Subcutaneous abdominal adipose tissue (tissue), 5 donors: ENCODE results near the gene BLOC1S1.

ENCODE experiments used
- H3K27ac ChIP-seq: one replicate; pipeline ENCODE4 v1.7.0; 2013; ENCODE audit warnings: low read depth, mild to moderate bottlenecking, inconsistent platforms, low read length, moderate library complexity
- H3K27me3 ChIP-seq, 5 donors: one replicate each; pipeline ENCODE4 v1.7.0; 2013; ENCODE audit warnings: low read length in 5 of 5, inconsistent platforms in 1 of 5; ENCODE audit not compliant: control insufficient read depth in 5 of 5, insufficient read depth in 4 of 5
- H3K36me3 ChIP-seq, 5 donors: one replicate each; pipeline ENCODE4 v1.7.0; 2013; ENCODE audit warnings: low read length in 5 of 5; ENCODE audit not compliant: control insufficient read depth in 5 of 5, insufficient read depth in 5 of 5
- H3K4me1 ChIP-seq, 5 donors: one replicate each; pipeline ENCODE4 v1.7.0; 2013; ENCODE audit warnings: low read length in 5 of 5, mild to moderate bottlenecking in 3 of 5, moderate library complexity in 1 of 5; ENCODE audit not compliant: control insufficient read depth in 5 of 5, insufficient read depth in 5 of 5
- H3K4me3 ChIP-seq, 5 donors: one replicate each; pipeline ENCODE4 v1.7.0; 2013; ENCODE audit warnings: low read length in 5 of 5, low read depth in 1 of 5
- H3K9ac ChIP-seq, 5 donors: one replicate each; pipeline ENCODE4 v1.7.0; 2013; ENCODE audit warnings: low read length in 5 of 5, mild to moderate bottlenecking in 4 of 5, moderate library complexity in 3 of 5
- H3K9me3 ChIP-seq, 5 donors: one replicate each; pipeline ENCODE4 v1.7.0; 2013; ENCODE audit warnings: low read length in 5 of 5; ENCODE audit not compliant: control insufficient read depth in 5 of 5
- donor health status: healthy.
- donor health status: healthy.
- donor health status: healthy.
- donor health status: healthy.
- donor health status: healthy.

BLOC1S1 gene

DNA sequence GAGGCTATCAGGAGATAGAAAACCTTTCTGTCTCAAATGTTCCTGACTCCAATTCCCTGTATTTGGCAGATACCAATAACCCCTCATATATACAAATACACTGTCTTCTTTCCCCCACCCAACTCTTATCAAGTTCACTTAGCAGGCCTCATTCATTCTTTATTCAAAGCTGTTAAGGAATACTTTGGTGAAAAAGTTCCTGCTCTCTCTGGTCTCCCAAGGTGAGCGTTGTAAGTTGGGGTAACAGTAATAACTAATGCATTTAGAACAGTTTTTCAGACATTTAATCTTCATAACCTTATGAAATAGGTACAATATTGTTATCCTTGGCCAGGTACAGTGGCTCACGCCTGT is 23.2 kb downstream of the BLOC1S1 start:
- H3K4me3 ChIP-seq: peak overlapping the region in 3 of 5 donors; percentile 51 to 66 (median 58)
- H3K36me3 ChIP-seq: no peaks in the 10 kb centered on the region
- H3K27me3 ChIP-seq: peaks cover under 1 to 8% (median 2%) of the 10 kb centered on the region in 5 donors
- H3K4me1 ChIP-seq: peaks cover 2 to 36% (median 29%) of the 10 kb centered on the region in 5 donors
- no peak overlapping the region for H3K9ac ChIP-seq
- no peak overlapping the region for H3K27ac ChIP-seq
- no peaks in the 10 kb centered on the region for H3K9me3 ChIP-seq

DNA sequence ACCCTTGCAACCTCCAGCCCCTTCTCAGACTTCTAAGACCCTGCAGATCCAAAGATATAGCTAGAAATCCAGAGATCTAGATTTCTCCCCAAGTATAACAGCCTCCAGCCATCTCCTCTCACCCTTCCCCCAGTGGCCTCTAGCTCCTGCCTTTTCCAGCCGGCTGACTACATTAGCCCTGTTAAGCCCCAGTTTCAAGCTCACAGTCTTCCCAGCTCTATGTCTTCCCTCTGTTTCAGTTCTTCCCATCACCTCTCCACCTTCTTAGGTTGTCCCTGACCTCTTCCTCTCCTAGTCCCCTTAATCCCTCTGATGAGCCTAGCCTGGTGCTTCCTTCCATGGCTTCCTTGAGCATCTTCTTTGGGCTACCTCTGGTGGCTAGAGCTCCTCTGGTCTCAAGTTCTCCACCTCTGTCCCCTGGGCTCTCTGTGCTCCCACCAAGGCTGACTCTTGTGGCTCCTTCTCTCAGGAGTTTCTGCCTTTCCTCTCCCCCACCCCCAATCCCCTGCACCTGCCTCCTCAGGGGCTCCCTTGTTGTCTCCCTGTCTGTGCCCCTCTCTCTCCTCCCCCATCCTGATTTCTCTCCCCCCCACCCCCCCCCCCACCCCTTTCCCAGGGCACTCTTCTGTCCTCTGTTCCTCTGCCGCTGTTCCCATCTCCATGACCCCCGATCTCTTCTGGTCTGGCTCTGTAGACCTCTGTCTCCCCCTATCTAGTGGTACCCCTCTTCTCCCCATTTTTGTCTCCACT is 26.3 kb downstream of the BLOC1S1 start:
- peak overlapping the region in 4 of 5 donors; percentile 43 to 52 (median 47) for H3K4me3 ChIP-seq
- peaks cover 2 to 44% (median 35%) of the 10 kb centered on the region in 5 donors for H3K4me1 ChIP-seq
- H3K36me3 ChIP-seq: no peaks in the 10 kb centered on the region
- H3K27me3 ChIP-seq: peaks cover 8 to 19% (median 9%) of the 10 kb centered on the region in 5 donors
- H3K9me3 ChIP-seq: no peaks in the 10 kb centered on the region
- no peak overlapping the region for H3K27ac ChIP-seq
- no peak overlapping the region for H3K9ac ChIP-seq

GRCh38 chr12:55742719-55743405 is 27.0 kb downstream of the BLOC1S1 start, which contains the start of gene GDF11:
Gene GDF11 (plus strand): TSS chr12:55743122. CDS start chr12:55743317, 195 bp downstream.
- peak within 1 kb of the TSS; percentile 52 to 75 (median 70) for H3K4me3 ChIP-seq
- H3K9me3 ChIP-seq: no peaks in the 10 kb centered on the region
- H3K27me3 ChIP-seq: peaks cover 8 to 19% (median 9%) of the 10 kb centered on the region in 5 donors
- H3K9ac ChIP-seq: peak within 1 kb of the TSS in 2 of 5 donors; percentile 38 to 64
- H3K4me1 ChIP-seq: peaks cover 2 to 37% (median 27%) of the 10 kb centered on the region in 5 donors
- H3K36me3 ChIP-seq: no peaks in the 10 kb centered on the region
- H3K27ac ChIP-seq: no peak within 1 kb of the TSS

DNA sequence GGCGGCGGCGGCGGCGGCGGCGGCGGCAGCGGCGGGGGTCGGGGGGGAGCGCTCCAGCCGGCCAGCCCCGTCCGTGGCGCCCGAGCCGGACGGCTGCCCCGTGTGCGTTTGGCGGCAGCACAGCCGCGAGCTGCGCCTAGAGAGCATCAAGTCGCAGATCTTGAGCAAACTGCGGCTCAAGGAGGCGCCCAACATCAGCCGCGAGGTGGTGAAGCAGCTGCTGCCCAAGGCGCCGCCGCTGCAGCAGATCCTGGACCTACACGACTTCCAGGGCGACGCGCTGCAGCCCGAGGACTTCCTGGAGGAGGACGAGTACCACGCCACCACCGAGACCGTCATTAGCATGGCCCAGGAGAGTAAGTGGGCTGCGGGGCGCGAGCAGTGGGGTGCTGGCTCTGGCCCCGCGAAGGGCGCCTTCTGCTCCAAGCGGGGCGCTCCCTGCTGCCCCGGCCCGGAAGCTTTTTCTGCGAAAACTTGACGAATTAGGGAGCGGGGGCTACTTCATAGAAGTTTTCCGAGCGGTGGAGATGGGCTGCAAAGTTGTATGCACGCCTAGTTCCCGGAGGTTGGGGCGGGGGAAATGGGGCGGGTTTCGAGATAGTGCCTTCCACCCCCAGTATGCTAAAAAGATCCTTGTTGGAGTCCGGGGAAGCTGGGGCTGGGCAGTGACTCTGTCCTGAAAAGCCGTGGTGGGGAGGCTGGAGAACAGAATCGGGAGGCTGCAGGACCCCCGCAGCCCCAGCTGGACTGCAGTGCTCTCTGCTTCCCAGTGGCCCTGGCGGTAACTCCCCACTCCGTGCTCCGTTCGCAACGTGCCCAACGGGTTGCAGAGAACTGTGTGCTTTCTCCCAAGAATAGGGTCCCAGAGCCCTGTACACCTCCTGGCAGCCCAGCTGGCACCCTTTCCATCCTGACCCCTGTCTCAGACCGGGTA is 27.8 kb downstream of the BLOC1S1 start:
- peak overlapping the region; percentile 32 to 75 (median 70) for H3K4me3 ChIP-seq
- H3K27ac ChIP-seq: no peak overlapping the region
- H3K9ac ChIP-seq: peak overlapping the region in 2 of 5 donors; percentile 38 to 64
- peaks cover 0 to under 1% (median 0%) of the 10 kb centered on the region in 5 donors for H3K36me3 ChIP-seq
- peaks cover 8 to 19% (median 9%) of the 10 kb centered on the region in 5 donors for H3K27me3 ChIP-seq
- peaks cover 2 to 29% (median 20%) of the 10 kb centered on the region in 5 donors for H3K4me1 ChIP-seq
- H3K9me3 ChIP-seq: no peaks in the 10 kb centered on the region

DNA sequence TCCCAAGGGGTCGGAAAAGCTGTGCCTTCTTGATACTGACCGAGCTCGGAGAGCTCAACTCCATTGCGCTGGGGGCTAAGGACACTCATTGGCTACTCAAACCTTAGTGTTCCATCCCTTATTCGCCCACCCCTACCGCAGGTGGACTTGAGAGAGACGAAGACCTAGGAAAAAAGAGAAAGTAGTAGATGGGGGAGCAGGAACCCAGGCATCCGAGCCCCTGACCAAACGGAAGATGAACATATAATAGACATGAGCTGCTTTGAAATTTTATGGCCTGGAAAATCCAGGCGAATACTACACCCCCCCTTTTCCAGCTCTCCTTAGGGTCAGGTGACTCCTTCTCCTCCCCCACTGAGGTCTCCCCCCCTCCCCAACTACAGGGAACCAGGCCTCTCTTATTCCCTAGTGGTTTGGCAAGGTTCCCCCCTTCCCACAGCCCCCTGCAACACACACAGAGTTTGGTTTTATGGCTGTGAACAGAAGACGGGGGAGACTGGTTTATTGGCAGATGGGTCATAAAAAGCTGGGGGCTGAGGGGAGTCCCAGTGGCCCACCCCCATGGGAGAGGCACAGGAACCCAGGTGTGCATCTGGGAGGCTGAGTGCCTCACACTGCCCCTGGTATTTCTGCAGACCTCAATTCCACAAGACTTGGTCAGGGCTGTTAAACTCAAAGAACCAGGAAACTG is 28.6 kb downstream of the BLOC1S1 start:
- H3K9ac ChIP-seq: no peak overlapping the region
- peaks cover 2 to 27% (median 20%) of the 10 kb centered on the region in 5 donors for H3K4me1 ChIP-seq
- H3K27me3 ChIP-seq: peaks cover 8 to 19% (median 9%) of the 10 kb centered on the region in 5 donors
- H3K9me3 ChIP-seq: no peaks in the 10 kb centered on the region
- H3K36me3 ChIP-seq: peaks cover 0 to 3% (median 0%) of the 10 kb centered on the region in 5 donors
- H3K4me3 ChIP-seq: peak overlapping the region; percentile 16 to 75 (median 66)
- H3K27ac ChIP-seq: no peak overlapping the region

- Histone ChIP-seq H3K4me1 (peaks cover 2 to 27% (median 20%) of the 10 kb centered on the region in 5 donors), H3K9ac (no peak overlapping the region), H3K9me3 (no peaks in the 10 kb centered on the region), H3K36me3 (peaks cover 0 to 3% (median 0%) of the 10 kb centered on the region in 5 donors), H3K27ac (no peak overlapping the region), H3K4me3 (peak overlapping the region in 3 of 5 donors; percentile 22 to 27 (median 25)), H3K27me3 (peaks cover 8 to 19% (median 9%) of the 10 kb centered on the region in 5 donors)
Observed at GRCh38 chr12:55745361-55746173, 29.7 kb downstream of the BLOC1S1 start.

DNA sequence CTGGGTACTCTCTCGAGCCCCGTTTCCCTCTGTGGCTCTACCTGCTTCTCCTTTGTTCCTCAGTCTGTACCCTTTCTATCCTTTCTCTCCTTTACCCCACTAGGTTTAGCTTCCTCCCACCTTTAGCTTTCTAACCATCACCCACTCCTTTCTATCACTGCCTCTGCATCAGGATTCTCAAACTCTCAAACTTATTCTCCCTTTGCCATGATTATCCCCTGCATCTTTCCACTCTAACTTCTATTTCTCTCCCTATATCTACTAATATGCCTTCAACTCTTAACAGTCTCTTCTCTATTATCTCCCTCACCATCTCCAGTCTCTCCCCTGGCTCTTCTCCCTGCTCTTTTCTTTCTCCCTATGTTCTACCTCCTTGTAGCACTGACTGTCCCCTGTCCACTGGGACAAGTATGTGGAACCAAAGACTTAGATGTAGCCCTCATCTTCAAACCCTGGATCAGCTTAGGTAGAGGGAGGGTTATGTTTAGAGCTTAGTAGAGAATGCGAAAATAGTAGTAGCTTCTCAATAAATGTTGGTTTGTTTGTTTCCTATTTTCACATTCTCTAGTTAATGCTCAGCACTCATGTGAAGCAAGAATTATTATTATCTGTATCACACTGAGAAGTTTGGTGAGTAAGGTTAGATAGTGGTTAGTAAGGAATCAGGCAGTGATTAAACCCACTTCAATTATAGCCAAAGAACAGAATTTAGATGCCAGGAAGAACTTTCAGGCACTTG is 30.5 kb downstream of the BLOC1S1 start:
- Histone ChIP-seq H3K9ac (no peak overlapping the region), H3K4me3 (no peak overlapping the region), H3K9me3 (no peaks in the 10 kb centered on the region), H3K27me3 (peaks cover 8 to 19% (median 9%) of the 10 kb centered on the region in 5 donors), H3K4me1 (peaks cover 2 to 28% (median 20%) of the 10 kb centered on the region in 5 donors), H3K27ac (no peak overlapping the region), H3K36me3 (peaks cover 0 to 9% (median 4%) of the 10 kb centered on the region in 5 donors)

GRCh38 chr12:55746913-55747231 is 31.0 kb downstream of the BLOC1S1 start:
- Histone ChIP-seq H3K36me3 (peaks cover 3 to 15% (median 10%) of the 10 kb centered on the region in 5 donors), H3K9ac (no peak overlapping the region), H3K27ac (no peak overlapping the region), H3K27me3 (peaks cover 8 to 16% (median 9%) of the 10 kb centered on the region in 5 donors), H3K9me3 (no peaks in the 10 kb centered on the region), H3K4me1 (peaks cover 2 to 27% (median 20%) of the 10 kb centered on the region in 5 donors), H3K4me3 (no peak overlapping the region)
